Measurements from ENCODE around the gene FAM131A.

Gene FAM131A

DNA sequence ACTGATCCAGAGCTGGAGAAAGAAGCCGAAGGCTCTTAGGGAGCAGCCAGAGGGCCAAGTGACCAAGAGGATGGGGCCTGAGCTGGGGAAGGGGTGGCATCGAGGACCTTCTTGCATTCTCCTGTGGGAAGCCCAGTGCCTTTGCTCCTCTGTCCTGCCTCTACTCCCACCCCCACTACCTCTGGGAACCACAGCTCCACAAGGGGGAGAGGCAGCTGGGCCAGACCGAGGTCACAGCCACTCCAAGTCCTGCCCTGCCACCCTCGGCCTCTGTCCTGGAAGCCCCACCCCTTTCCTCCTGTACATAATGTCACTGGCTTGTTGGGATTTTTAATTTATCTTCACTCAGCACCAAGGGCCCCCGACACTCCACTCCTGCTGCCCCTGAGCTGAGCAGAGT, 52.0 kb downstream of the FAM131A start:
- no peak for DNase-seq (ENCODE audit: low read depth in 2 of 2, low spot score in 1 of 2)

- no peak for DNase-seq (ENCODE audit: low read depth in 2 of 2, low spot score in 1 of 2)
These were observed 52.6 kb downstream of the FAM131A start for GRCh38 chr3:184389935-184390528.

- DNase-seq (ENCODE audit: low read depth in 2 of 2, low spot score in 1 of 2) = no peak
These were observed 53.9 kb downstream of the FAM131A start for GRCh38 chr3:184391266-184391665.

DNA sequence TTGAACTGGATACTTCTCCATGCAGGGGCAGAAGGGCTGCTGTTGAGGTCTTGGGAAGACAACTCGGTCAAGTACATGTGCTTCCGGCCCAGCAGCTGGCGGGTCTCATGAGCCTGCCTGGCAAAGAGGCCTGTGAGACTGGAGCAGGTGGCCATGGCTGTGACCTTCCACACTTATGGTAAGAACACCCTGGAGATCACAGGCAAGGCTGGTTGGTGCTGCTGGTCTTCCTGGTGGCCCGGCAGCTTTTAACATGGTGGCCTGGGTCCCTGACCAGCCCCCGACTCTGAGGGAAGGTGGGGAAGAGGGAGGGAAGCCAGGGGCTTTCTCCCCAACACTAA, 57.9 kb downstream of the FAM131A start:
- no peak for DNase-seq (ENCODE audit: low read depth in 2 of 2, low spot score in 1 of 2)
